HG03159 (cell line): ENCODE data around the gene GIMAP7.
"Not testable (repeated sequence)": the region's sequence is repeated elsewhere in the genome, so short reads cannot be mapped to it uniquely, and the experiment has no call there.

Source experiments
- ATAC-seq: cut with Tn5 transposase; IDR thresholded peaks from one replicate; pipeline ENCODE4 v1.9.1; 2021; ENCODE audit warnings: mild to moderate bottlenecking, moderate library complexity; ENCODE audit not compliant: unreplicated experiment

GIMAP7 gene

GRCh38 chr7:150511048-150511447 is 3.6 kb upstream of the GIMAP7 start:
- ATAC-seq, result no peak

GRCh38 chr7:150513758-150514157 is 914 bp upstream of the GIMAP7 start:
- no peak for ATAC-seq

- peak; percentile 20 for ATAC-seq
These were observed 826 bp downstream of the GIMAP7 start for GRCh38 chr7:150515248-150516147.

DNA sequence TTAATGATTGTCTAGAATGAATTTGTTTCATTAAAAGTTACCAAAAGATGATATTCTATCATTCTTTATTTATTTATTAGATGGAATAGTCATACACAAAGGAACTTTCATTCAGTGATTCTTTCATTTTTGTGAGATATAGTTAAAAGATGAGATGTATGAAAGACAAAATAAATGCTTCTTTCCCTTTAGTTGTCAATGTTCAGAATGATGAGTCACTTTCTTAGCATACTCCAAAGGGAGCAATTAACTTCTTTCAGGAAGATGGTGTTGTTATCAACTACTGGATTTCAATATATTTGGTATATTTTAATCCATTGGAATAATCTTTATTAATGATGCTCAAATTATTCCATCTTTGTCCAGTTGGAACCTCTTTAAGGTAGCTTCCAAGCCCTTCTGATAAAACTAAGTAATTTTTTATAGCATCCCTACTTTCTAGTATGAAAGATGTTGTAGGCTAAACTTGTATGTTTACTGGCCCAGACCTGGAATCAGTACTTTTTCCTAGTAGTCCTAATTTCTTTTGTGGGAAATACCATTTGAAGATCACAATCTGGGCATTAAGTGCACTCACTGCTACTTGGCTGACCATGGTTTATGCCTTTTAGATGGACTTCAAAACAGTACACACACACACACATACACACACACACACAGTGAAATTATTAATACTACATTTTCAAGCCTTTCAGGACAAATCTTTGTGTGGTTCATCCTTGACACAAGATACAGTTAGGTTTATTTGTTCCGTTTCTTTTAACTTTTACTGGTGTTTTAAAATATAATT is 2.5 kb downstream of the GIMAP7 start:
- ATAC-seq, result no peak

GRCh38 chr7:150519310-150519709 is 4.6 kb downstream of the GIMAP7 start:
- ATAC-seq, result no peak

DNA sequence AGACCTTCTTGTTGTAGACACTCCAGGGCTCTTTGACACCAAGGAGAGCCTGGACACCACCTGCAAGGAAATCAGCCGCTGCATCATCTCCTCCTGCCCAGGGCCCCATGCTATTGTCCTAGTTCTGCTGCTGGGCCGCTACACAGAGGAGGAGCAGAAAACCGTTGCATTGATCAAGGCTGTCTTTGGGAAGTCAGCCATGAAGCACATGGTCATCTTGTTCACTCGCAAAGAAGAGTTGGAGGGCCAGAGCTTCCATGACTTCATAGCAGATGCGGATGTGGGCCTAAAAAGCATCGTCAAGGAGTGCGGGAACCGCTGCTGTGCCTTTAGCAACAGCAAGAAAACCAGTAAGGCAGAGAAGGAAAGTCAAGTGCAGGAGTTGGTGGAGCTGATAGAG is 5.5 kb downstream of the GIMAP7 start:
- no peak for ATAC-seq

DNA sequence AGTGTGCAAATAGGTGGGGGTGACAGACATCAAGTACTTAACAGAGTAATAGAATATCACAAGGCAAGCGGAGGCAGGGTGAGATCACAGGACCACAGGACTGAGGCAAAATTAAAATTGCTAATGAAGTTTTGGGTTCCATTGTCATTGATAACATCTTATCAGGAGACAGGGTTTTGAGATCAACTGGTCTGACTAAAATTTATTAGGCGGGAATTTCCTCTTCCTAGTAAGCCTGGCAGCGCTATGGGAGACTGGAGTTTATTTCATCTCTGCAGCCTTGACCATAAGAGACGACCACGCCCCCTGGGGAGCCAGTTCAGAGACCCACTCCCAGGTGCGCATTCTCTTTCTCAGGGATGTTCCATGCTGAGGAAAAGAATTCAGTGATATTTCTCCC is 8.3 kb downstream of the GIMAP7 start:
- ATAC-seq, result not testable (repeated sequence)

DNA sequence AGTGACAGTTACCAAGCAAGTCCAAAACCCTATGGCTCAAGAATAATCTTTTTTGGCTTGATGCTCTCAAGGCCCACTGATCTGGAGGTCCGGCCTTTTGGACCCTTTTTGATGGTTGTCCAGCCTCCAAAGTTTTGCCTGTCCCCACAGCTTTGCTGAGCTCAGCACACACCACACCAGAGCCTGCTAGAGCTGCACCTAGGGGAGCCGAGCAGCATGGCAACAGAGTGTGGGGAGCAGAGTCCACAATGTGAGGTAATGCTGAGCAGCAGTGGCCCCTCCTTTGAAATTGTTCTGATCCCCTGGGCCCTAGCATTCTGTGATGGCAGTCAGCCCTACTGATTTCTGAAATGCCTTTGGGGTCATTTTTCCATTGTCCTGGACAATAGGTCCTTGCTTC is 9.3 kb downstream of the GIMAP7 start:
- no peak for ATAC-seq

GRCh38 chr7:150531704-150532103 is 17.0 kb downstream of the GIMAP7 start:
- ATAC-seq, result no peak

DNA sequence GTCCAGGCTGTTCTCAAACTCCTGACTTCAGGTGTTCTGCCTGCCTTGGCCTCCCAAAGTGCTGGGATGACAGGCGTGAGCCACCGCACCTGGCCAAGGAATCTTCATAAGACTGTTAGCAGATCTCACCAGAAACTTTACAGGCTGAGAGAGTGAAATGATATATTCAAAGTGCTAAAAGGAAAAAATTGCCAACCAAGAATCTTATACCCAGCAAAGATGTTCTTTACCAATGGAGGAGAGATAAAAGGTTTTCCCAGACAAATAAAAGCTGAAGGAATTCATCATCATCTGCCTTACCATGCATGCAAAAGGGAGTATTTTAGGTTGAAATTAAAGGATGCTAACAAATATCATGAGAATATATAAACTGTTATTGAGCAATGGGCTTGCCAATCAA is 23.6 kb downstream of the GIMAP7 start:
- no peak for ATAC-seq

- ATAC-seq, result no peak
These were observed 38.5 kb downstream of the GIMAP7 start for GRCh38 chr7:150553163-150553562.

- no peak for ATAC-seq
These were observed 42.0 kb downstream of the GIMAP7 start for GRCh38 chr7:150556521-150557138.

DNA sequence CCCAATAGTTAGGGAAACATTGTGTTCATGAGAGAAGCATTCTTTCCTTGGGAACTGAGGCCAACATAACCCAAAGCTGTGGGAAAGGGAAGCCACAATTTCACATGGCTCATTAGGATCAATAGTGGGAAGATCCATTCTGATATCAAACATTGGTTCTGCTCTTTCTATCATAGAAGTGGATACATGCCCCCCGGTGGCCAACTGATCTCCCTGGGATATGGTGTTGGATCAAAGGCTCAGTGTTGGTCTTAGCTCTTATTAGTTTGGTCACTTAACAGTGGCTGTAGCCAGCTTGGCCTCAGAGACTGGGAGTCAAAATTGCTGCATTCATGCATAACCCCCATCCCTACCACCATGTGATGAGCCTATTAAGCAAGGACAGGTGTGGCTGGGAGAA is 45.8 kb downstream of the GIMAP7 start:
- ATAC-seq, result no peak

- no peak for ATAC-seq
These were observed 48.2 kb downstream of the GIMAP7 start for GRCh38 chr7:150562919-150563318.

DNA sequence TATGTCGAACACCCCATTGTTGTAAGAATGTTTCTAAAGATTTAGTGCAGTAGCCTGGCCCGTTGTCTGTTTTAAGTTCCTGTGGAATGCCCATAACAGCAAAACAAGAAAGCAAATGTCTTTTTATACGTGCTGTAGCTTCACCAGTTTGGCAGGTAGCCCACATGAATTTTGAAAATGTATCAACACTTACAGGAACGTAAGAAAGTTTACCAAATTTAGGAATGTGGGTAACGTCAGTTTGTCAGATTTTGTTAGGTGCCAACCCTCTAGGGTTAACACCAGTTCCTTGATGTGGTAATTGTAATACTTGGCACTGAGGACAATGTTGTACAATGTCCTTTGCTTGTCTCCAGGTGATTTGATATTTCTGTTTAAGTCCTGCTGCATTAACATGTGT is 49.3 kb downstream of the GIMAP7 start:
- ATAC-seq, result no peak

GRCh38 chr7:150564566-150564965 is 49.9 kb downstream of the GIMAP7 start:
- ATAC-seq, result no peak

- no peak for ATAC-seq
These were observed 50.6 kb downstream of the GIMAP7 start for GRCh38 chr7:150565239-150565638.

GRCh38 chr7:150566123-150566522 is 51.5 kb downstream of the GIMAP7 start:
- ATAC-seq, result no peak

- ATAC-seq, result no peak
These were observed 51.9 kb downstream of the GIMAP7 start for GRCh38 chr7:150566572-150566971.

GRCh38 chr7:150567169-150567568 is 52.5 kb downstream of the GIMAP7 start, which contains the start of gene GIMAP4:
Gene GIMAP4 (plus strand): TSS chr7:150567390. CDS start chr7:150569902, 2,512 bp downstream.
- no peak for ATAC-seq

- no peak for ATAC-seq
These were observed 53.2 kb downstream of the GIMAP7 start for GRCh38 chr7:150567871-150568301.
